Adrenal gland (tissue), 5 donors: ENCODE data around the gene NPFFR1.

Source experiments
- POLR2A ChIP-seq, 2 donors: fragments of 450-650 bp; IDR thresholded peaks; one replicate each; pipeline ENCODE4 v1.6.1; 2017; ENCODE audit warnings: antibody characterized with exemption in 2 of 2, mild to moderate bottlenecking in 2 of 2, moderate library complexity in 1 of 2
- TF ChIP-seq, protein P1 (sequence below), 6 experiments: fragments of 450-650 bp in 4 of 6; fragments of 200-600 bp in 2 of 6; sonication (generic) in 1 of 6; IDR thresholded peaks; 1 replicate in 5 of 6; 2 replicates in 1 of 6; pipeline versions ENCODE4 v1.5.1 to v1.8.0; 2016 to 2021; ENCODE audit warnings: antibody characterized with exemption in 6 of 6, mild to moderate bottlenecking in 2 of 6, moderate library complexity in 1 of 6
- donor health status: DM: no; HTN: no; CAD: no.

GRCh38 chr10:70295926-70296325 lies 12.1 kb upstream of the NPFFR1 start:
- TF ChIP-seq, protein P1, sequence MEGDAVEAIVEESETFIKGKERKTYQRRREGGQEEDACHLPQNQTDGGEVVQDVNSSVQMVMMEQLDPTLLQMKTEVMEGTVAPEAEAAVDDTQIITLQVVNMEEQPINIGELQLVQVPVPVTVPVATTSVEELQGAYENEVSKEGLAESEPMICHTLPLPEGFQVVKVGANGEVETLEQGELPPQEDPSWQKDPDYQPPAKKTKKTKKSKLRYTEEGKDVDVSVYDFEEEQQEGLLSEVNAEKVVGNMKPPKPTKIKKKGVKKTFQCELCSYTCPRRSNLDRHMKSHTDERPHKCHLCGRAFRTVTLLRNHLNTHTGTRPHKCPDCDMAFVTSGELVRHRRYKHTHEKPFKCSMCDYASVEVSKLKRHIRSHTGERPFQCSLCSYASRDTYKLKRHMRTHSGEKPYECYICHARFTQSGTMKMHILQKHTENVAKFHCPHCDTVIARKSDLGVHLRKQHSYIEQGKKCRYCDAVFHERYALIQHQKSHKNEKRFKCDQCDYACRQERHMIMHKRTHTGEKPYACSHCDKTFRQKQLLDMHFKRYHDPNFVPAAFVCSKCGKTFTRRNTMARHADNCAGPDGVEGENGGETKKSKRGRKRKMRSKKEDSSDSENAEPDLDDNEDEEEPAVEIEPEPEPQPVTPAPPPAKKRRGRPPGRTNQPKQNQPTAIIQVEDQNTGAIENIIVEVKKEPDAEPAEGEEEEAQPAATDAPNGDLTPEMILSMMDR (IDR thresholded peaks at IDR 0.05): no peak
- TF ChIP-seq POLR2A (IDR thresholded peaks at IDR 0.05): no peak
